Activated CD4-positive, alpha-beta T cell treated with anti-CD3 and anti-CD28 coated beads, Interleukin-2, Interleukin-4, amounts not matched to agents 100 ng/mL and 50 ng/mL, durations not matched to agents 16 hours and 8 hours (primary cell): ENCODE results near the gene KRTAP10-2.
A peak's percentile ranks its signal among the peaks of the same experiment; 100 is the strongest.
"Not testable (repeated sequence)": the region's sequence is repeated elsewhere in the genome, so short reads cannot be mapped to it uniquely, and the experiment has no call there.

Experiments used
- DNase-seq: peaks from one replicate; pipeline ENCODE4 v3.0.0-alpha.2; 2020; ENCODE audit warnings: low spot score

The KRTAP10-2 gene

DNA sequence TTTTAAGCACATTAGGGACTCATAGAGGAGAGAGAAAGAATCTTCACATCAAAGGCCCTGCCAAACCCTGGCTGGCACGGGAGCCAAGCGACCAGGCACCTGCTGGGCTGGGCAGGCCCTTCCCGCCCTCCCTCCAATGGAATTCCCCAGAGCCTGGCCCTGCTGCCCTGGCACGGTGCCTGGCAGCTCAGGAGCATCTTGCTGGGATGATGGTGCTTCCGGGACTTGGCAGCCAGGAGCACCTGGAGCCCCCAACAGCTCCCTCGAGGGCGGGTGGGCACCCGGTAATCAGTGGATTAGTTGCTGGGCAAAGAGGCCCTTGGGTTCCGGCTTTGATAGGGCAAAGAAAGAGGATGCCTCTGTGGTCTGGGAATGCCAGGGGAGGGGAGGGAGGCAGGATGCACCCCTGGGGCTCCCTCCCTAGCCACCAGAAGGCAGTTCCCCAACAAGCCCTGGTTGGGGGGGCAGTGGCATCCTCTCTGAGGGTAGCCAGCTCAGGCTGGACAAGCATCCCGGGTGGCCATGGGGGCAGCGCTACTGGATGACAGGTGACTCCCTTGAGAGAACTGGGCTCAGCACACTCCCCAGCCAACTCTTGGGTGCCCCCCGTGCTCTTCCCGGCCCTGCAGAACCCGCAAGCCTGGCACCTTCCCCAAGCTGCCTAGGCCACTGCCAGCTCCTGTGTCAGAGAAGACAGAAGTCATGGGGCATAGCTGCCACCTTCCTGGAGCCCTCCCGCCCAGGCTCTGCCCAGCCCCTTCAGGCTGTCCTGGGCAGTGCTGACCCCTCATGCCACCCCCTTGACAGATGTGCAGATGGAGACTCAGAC, 37.7 kb downstream of the KRTAP10-2 start:
- no peak for DNase-seq

DNA sequence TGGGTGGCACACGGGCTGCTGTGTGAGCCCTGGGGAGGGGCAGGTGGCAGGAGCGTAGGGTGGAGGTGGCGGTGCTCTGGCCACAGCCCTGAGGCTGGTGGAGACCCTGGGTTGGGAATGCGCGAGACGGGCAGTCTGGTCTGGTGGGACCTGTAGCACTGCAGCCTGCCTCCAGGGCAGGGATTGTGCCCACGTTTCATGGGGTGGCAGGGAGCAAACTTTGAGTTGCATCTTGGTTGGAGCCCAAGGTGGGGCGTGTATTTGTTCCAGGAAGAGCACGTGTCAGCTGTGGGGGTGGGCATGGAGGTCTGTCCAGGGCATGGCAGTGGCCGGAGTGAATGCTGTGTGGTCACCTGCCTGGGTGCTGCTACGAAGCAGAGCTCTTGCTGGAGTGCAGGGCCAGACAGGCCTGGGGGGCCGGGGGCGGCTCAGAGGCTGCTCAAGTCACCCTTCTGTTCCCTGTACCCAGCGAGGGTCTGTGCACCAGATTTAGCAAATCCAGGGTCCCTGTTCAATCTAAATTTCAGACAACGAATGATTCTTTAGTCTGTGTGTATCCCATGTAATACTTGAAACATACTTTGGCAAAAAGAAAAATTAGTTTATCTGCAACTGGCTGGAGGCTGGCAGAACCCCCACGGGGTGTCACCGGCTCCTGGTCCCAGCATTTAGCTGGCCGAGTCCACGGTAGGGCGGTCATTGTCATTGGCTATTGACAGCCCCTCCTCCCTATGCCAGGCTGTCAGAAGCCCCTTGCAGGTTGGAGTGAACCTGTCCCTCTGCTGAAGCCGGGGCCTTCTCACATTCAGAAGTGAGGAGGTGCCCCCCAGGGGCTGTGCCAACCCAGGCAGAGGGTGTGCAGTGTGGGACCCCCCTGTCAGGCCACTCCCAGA, 38.6 kb downstream of the KRTAP10-2 start:
- no peak for DNase-seq

DNA sequence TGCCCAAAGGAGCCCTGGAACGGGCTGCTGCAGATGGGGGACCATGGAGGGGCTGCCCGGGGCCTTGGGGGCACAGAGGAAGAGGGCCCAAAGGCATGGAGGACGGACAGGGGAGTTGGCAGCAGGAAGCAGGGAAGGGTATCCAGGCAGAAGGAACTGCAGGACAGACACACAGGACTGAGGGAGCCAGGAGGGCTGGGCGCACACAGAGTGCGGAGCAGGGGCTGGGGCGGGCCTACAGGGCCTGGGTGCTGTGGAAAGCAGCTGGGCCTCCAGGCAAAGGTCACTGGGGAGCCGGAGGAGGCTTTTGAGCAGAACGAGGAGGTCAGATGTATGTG, 39.4 kb downstream of the KRTAP10-2 start:
- DNase-seq: no peak

DNA sequence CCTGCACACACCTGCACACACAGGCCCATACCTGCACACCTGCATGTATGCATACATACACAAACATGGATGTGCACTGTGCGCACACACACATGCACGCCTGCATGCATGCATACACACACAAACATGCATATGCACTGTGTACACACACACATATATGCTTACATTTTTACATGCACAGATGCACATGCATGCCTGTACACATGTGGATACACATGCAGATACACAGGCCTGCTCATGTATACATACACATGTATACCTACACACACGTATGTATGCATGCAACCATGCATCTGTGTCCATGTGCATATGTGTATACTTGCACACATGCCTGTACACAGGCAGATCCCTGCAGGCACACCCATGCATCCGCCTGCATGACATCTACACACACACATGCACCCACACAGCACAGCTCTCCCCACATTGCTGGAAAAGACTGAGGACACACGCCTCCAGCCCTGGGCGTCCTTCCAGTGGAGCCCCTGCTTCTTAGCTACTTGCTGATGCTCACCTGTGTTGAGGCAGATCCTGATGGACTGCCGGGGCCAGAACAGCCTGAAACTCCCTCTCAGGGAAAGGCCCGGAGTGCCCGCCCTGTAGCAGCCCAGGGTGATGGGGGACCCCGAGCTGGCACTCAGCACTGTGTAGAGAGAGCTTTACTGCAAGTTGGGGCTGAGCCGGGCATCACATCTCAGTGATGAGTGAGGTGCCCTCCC, 39.9 kb downstream of the KRTAP10-2 start:
- DNase-seq: no peak

DNA sequence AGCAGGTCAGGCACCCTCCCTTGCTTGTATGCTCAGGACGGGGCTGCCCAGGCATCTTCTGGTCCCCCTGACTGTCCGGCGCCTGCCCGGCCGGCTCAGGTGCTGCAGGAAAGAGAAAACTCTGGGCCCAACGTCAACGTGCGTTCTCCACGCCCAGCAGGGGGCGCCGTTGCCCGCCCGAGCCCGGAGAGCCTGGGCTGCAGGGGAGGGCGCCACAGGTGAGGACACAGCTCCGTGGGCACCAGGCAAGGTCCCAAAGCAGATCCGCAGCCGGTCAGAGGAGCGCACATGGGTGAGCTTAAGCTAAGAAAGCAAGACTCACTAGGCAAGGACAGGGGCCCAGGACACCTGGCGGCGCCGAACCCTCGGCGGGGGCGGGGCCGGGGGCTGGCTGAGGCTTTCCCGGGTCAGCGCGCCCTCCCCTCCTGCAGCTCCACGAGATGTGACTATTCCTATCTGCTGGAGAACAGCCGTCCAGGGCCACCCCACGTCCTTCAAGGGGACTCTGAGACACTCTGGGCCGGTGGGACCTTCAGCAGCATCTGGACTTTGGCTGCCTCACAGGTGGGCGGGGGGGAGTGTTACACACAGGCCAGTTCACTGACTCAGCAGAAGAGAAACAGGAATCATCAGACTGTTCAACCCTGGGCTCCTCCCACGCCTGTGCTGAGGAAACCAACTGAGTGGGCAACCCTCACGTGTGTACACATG, 40.6 kb downstream of the KRTAP10-2 start:
- DNase-seq: peak; percentile 68

DNA sequence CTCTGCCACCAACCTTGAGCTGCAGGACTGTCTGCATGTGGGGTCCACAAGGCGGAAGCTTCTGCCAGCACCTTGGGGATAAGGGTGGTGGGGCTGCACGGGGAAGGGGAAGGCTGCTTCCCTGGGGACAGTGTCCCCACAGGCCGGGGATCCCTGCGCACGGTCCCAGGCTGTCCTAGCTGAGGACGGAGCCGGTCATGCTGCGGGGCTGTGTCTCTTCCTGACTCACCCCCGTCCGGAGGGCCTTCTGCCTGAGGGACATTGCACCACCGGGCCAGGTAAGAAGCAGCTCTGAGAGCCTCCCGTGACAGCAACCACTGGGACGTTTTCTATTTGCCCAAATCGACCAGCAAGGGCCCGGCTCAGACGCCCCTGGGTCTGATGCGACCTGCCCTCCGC, 41.2 kb downstream of the KRTAP10-2 start:
- no peak for DNase-seq

DNA sequence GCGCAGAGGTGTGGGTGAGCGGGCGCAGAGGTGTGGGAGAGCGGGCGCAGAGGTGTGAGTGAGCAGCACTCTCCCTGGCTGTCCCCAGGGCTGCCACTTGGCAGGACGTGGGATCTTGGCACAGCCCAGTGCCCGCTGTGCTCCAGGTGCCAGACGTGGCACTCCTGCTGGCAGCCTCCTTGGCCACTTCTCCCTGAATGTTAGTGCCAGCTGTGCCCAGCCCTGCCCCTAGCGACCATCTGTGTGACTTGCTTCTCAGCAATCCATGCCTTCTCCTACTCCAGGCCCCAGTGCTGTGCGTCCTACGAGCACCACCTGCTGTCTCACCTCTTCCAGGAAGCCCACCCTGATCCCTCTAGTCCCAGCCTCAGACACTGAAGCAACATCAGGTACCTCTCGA, 41.8 kb downstream of the KRTAP10-2 start:
- no peak for DNase-seq

DNA sequence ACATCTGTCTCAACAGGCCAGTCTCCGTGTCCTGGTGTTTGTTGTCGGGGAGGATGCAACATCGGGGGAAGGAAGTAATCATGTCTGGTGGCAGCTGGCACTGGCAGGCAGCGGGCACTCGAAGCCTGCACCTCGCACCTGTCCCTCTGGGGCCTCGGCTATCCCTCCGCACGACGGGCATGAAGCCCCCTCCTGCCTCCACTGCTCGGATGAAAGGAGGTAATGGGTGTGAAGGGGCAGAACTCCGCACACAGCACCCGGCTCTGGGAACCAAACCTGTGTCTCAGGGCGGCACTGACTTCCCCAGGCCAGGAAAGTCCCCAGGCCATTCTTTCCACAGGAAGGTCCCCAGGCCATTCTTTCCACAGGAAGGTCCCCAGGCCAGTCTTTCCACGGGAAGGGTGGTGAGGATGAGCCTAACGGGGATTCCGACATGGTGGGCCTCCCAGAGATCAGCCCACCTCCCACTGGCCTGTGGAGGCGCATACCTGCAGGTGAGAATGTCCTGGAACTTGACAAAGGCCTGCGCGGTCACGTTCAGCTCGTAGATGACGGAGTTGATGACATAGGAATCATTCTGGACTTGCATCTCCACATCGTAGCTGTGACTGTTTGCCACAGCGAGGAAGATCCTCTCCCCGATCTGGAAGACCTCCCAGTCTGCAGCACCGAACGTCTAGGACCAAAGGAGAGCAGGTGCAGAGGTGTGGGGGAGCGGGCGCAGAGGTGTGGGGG, 42.4 kb downstream of the KRTAP10-2 start:
- DNase-seq: no peak

DNA sequence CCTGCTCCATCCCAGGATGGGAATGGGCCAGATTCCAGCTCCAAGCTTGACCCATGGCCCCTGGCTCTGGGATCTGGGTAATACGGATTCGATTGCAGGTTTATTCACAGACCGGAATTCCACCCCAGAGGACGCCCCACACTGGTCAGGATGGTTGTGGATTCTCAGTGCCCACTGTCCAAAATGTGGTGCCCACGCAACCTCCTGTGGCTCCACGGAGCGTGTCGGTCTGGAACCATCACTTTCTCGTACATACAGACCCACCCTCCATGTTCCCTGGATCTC, 42.9 kb downstream of the KRTAP10-2 start:
- DNase-seq: no peak

DNA sequence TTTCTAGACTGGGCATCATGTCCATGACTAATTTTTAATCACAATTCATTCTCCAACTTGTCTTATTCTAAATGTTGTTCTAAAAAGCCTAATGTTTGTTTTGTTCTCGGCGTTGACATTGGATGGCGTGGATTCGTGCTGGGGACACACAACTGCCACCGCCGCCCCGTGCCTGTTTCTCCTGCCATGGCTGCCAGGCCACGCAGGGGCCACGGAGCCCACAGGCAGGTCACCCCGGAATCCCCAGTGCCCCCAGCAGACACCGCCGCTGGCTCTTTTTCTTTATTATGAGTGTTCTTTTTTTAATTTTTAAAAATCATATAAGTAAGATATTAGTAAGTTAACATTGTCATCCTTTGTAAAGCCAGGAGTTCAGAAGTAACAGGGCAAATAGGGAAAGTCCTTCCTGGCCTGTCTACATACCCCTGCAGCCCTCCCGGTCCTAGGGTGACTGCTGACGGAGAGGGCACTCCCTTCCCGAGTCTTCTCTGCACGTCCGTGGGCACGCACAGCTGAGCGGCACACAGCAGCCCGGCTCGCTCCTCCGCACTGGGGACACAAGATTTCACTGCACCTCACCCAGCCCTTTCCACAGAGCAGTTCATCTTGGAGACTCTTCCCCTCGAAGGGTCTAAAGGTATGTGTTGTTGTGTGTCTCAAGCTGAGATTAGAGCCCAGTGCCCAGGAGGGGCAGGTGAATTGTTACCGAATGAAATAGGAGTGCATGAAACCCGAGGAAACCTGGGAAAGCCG, 43.5 kb downstream of the KRTAP10-2 start:
- no peak for DNase-seq

DNA sequence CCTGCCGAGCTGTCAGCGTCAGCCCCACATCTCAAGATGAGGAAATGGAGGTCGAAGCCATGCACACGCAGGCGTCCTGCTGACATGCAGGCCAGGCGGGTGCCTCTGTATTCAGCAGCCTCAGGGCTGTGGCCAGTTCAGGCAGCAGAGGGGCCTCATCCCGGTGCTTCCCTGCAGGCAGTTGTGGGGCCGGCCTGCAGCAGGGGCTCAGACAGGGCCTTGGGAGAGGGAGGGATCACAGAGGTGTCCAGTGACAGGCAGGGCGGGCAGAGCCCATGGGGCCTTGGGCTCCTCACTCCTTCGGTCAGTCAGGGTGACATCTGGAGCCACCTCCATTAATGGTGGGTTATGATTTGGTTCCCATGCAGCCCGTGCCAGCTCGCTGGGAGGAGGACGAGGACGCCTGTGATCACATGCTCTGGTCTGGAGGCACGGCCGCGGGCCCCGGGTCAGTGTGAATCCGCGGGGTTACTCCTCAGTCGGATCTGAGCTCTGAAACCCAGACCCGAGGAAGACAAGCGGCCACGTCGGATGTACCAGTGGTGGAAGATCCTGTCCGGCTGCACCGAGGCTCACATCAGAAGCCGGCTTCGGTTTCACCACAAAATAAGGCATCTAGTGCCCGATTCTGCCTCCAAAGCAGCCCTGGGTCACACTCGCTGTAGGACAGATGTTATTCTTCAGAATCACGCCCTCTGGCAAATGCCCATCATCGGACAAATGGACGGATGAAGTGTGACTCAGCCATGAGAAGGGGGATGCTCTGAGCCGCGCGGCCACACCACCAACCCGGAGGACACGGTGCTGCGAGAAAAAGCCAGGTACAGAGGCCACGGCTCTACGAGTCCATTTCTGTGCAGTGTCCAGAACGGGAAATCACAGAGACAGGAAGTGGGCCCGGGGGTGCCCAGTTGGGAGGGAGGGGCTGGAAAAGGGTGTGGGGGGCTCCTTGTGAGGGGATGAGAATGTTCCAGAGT, 44.7 kb downstream of the KRTAP10-2 start:
- DNase-seq: no peak

DNA sequence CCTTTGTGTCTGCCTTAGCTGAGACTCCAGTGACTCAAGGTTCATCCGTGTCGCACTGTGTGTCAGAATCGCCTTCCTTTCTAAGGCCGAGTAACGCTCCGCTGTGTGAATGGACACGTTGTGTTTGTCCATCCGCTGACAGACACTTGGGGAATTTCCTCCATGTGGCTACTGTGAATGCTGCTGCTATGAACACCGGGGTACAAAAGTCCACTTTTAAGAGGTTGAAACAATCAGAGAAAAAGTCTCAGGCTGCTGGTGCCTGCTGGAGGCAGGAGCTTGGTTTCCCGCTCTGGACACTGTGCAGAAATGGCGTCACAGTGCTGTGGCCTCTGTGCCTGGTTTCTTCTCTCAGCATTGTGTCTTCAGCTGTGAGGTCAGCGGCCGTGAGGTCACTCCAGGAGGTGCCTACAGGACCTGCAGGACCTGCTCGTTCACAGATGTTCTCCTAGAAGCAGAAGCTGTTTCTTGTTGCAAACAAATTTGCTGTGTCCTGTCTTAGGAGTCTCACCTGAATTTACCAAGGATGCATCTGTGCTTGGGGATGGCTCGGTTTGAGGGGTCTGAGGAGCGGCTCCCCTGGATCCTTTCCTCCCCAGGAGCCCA, 45.5 kb downstream of the KRTAP10-2 start:
- no peak for DNase-seq

DNA sequence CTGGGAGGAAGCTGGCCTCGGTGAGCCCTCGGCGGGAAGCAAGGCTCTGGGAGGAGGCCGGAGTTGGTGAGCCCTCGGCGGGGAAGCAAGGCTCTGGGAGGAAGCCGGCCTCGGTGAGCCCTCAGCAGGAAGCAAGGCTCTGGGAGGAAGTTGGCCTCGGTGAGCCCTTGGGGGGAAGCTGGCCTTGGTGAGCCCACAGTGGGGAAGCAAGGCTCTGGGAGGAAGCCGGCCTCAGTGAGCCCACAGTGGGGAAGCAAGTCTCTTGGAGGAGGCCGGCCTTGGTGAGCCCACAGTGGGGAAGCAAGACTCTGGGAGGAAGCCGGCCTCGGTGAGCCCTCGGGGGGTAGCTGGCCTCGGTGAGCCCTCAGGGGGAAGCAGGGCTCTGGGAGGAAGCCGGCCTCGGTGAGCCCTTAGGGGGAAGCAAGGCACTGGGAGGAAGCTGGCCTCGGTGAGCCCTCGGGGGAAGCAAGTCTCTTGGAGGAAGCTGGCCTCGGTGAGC, 47.4 kb downstream of the KRTAP10-2 start:
- no peak for DNase-seq

DNA sequence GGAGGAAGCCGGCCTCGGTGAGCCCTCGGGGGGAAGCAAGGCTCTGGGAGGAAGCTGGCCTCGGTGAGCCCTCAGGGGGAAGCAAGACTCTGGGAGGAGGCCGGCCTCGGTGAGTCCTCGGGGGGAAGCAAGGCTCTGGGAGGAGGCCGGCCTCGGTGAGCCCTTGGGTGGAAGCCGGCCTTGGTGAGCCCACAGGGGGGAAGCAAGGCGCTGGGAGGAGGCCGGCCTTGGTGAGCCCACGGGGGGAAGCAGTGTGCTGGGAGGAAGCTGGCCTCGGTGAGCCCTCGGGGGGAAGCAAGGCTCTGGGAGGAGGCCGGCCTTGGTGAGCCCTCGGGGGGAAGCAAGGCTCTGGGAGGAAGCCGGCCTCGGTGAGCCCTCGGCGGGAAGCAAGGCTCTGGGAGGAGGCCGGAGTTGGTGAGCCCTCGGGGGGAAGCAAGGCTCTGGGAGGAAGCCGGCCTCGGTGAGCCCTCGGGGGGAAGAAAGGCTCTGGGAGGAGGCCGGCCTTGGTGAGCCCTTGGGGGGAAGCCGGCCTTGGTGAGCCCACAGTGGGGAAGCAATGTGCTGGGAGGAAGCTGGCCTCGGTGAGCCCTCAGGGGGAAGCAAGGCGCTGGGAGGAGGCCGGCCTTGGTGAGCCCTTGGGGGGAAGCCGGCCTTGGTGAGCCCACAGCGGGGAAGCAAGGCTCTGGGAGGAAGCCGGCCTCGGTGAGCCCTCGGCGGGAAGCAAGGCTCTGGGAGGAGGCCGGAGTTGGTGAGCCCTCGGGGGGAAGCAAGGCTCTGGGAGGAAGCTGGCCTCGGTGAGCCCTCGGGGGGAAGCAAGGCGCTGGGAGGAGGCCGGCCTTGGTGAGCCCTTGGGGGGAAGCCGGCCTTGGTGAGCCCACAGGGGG, 48.1 kb downstream of the KRTAP10-2 start:
- not testable (repeated sequence) for DNase-seq

DNA sequence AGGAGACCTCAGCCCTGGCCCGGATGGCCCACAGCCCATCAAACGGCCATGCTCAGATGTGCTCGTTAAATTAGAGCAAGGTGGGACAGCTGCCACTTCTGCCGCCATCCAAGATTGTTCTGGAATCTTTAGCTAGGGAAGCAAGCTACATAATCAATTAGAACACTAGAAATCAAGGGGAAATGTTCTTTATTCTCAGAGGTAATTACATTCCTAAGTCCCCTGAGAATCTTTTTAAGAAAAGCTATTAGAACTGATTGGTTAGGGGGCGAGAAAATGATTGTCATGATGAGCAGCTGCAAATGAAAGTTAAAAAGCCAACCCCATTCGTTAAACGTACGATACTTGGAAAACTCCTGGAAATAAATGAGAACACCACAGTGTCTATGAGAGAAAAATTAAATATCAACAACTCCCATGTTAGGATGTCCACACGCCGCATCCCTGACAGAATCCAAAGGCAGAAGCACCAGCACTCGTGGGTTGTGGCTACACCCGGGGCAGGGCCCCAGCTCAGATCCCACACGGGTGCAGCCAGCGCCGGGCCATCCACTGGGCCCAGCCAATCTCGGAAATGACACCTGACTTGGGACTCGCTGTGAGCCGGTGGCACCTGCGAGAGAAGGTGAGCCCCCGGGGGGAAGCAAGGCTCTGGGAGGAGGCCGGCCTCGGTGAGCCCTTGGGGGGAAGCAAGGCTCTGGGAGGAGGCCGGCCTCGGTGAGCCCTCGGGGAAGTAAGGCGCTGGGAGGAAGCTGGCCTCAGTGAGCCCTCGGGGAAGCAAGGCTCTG, 48.9 kb downstream of the KRTAP10-2 start:
- DNase-seq: no peak
